Fibroblast of villous mesenchyme (primary cell): ENCODE measurements around the gene RBP4. TPM values are rescaled to one million over a fixed set of nuclear protein-coding genes. Genes with fewer than 3 reads are reported as not detected.

Experiments
- DNase-seq: peaks from one replicate; pipeline ENCODE4 v3.0.0-alpha.2; 2010; ENCODE audit warnings: low read depth
- H3K4me3 ChIP-seq: 2 replicates; pipeline ENCODE4 v1.5.1; 2011; ENCODE audit warnings: low read depth, mild to moderate bottlenecking, low read length
- total RNA-seq: library from RNA; depleted of rRNA; stranded (reverse); fragments of >200 nt; gene quantifications from 2 replicates; pipeline ENCODE4 v1.2.3, GENCODE V29; 2012
- TF ChIP-seq, protein P1 (sequence below): IDR thresholded peaks from 2 replicates; pipeline ENCODE4 v1.5.1; 2012; ENCODE audit warnings: low read depth, mild to moderate bottlenecking, low read length; ENCODE audit not compliant: insufficient read depth

RBP4 gene
- total RNA-seq, 1 donor, result not detected

DNA sequence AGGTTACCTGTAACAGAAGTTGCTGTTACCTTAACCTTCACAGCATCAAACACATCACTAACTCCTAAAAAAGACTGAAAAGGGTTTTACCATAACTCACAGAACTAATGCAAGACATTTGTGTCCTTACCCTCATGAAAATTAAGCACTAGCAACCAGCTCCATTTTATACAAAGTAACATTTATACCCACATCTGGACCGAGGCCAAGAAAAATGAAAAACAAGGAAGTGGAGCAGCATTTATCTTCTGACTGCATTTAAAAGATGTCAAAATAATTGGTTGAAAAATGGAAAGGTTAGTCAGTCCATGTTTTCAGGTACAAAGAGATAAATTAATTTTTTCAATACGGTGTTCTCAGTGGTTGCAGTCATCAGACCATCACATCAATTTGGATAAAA lies 3.1 kb upstream of the RBP4 start:
- TF ChIP-seq, protein P1, sequence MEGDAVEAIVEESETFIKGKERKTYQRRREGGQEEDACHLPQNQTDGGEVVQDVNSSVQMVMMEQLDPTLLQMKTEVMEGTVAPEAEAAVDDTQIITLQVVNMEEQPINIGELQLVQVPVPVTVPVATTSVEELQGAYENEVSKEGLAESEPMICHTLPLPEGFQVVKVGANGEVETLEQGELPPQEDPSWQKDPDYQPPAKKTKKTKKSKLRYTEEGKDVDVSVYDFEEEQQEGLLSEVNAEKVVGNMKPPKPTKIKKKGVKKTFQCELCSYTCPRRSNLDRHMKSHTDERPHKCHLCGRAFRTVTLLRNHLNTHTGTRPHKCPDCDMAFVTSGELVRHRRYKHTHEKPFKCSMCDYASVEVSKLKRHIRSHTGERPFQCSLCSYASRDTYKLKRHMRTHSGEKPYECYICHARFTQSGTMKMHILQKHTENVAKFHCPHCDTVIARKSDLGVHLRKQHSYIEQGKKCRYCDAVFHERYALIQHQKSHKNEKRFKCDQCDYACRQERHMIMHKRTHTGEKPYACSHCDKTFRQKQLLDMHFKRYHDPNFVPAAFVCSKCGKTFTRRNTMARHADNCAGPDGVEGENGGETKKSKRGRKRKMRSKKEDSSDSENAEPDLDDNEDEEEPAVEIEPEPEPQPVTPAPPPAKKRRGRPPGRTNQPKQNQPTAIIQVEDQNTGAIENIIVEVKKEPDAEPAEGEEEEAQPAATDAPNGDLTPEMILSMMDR, result no peak
- DNase-seq, result no peak
- H3K4me3 ChIP-seq, result no peak overlapping the region

GRCh38 chr10:93603023-93603422 lies 2.0 kb upstream of the RBP4 start:
- no peak overlapping the region for H3K4me3 ChIP-seq
- no peak for DNase-seq
- TF ChIP-seq, protein P1, result no peak

DNA sequence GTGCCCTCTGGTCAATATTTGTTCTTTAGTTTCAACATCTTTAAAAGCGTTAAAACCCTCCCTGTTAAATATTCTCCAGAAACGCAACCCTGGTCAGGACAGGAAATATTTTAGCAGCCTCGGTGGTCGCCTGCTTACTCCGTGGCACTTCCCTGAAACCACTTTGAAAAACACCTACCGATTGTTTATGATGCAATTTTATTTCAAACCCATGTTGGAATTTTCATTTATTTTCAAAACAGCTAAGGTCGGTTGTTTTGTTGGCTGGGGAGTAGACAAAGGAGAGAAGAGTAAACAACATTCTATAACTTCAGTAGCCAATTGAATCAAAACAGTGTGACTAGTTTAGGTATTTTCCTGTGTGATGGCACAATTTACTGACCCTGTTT lies 733 bp upstream of the RBP4 start:
- TF ChIP-seq, protein P1, result no peak
- no peak overlapping the region for H3K4me3 ChIP-seq

DNA sequence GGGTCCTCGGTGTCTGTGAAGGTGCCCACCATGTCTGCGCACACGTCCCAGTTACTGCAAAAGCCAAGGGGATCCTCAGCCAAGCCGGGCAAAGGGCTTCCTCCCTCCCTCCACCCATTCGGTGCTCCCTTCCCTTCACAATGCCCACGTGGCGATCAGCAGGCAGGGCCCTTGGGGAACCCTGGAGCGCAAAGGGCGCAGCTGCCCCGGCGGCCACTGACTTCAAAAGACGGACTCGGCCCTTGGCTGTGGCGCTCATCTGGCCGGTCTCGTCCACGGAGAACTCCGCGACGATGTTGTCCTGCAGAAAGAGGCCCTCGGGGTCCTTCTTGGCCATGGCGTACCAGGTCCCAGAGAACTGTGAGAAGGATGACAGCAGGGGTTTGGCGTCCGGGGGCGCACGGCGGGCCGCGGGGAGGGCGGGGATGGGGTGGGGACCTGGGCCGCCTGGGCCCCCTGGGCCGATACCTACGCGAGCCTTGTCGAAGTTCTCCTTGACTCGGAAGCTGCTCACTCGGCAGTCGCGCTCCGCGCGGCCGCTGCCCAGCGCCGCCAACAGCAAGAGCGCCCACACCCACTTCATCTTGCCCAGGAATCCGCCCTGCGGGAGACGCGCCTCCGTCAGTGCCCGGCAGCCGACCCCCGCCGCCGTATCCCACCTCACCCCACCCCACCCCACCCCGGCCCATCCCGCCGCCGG lies 439 bp downstream of the RBP4 start:
- TF ChIP-seq, protein P1, result no peak
- DNase-seq, result peak; percentile 41
- no peak overlapping the region for H3K4me3 ChIP-seq

More for the DNA sequence above, 733 bp upstream of the RBP4 start:
- no peak for DNase-seq

DNA sequence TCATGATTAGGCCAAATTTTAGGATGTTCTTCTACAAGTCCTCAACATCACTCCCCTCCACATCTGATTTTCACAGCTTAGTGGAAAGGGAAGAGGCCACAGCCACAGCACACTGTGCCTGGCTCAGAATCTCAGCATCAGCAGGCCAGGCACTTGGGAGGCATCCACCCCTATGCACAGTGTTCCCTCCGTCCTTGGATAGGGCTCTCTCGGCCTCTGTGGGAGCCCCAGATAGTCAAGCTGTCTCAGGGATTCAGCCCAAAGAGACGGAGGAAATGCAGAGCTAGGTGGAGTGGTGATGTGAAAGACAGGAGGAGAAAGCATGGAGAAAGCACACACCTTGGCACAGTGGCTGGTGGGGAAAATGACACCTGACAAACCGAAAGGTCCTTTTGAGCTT lies 1.3 kb downstream of the RBP4 start:
- no peak overlapping the region for H3K4me3 ChIP-seq
- TF ChIP-seq, protein P1, result no peak
- no peak for DNase-seq

DNA sequence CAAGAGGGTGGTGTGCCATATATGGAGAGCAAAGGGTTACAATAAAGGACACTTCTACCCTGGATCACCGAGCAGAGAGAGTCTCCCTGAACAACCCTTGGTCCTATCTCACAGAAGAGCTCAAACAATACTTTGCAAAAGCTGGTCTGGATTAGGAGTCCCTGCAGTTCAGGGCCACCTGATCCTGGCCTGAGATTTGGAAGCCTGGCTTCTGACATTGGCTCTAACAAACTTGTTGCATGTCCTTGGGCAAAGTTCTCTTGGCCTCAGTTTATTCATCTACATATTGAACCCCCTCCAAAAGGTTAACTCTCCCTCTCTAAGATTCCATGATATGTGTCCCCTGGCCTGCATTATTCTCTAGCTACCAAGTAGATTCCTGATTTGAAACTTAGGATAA lies 1.7 kb downstream of the RBP4 start:
- no peak overlapping the region for H3K4me3 ChIP-seq
- TF ChIP-seq, protein P1, result no peak
- DNase-seq, result no peak

DNA sequence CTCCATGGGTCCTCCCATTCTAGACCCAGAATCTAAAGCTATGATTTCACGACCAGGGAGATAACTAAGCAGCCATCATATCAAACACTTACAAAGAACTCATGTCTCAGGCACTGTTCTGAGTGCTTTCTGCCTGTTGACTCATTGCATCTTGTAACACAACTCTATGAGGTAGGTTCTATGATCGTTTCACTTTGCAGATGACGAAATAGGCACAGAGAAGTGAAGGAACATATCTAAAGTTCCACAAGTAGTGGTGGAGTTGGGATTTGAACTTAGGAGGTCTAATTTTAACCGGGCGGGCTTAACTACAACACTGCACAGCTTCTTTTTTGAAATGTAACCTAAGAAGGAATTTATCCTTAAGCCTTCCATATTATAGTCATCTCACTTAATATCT lies 2.9 kb downstream of the RBP4 start:
- no peak for DNase-seq
- no peak overlapping the region for H3K4me3 ChIP-seq
- TF ChIP-seq, protein P1, result no peak
